ENCODE data around the gene PRKAA2.

Gene PRKAA2

DNA sequence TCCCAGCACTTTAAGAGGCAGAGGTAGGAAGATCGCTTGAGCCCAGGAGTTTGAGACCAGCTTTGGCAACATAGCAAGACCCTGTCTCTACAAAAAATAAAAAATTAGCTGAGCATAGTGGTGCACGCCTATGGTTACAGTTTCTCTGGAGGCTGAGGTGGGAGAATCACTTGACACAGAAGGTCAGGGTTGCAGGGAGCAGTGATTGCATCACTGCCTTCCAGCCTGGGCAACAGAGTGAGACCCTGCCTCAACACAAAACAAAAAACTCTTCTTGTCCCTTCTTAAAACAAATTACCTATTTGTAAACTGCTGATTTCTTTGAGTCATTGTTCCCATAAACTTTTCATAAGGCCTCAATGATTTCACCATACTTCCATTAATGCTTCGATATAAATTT lies 18.7 kb downstream of the PRKAA2 start:
- TF ChIP-seq, protein P1, sequence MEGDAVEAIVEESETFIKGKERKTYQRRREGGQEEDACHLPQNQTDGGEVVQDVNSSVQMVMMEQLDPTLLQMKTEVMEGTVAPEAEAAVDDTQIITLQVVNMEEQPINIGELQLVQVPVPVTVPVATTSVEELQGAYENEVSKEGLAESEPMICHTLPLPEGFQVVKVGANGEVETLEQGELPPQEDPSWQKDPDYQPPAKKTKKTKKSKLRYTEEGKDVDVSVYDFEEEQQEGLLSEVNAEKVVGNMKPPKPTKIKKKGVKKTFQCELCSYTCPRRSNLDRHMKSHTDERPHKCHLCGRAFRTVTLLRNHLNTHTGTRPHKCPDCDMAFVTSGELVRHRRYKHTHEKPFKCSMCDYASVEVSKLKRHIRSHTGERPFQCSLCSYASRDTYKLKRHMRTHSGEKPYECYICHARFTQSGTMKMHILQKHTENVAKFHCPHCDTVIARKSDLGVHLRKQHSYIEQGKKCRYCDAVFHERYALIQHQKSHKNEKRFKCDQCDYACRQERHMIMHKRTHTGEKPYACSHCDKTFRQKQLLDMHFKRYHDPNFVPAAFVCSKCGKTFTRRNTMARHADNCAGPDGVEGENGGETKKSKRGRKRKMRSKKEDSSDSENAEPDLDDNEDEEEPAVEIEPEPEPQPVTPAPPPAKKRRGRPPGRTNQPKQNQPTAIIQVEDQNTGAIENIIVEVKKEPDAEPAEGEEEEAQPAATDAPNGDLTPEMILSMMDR (IDR thresholded peaks at IDR 0.05): no peak

DNA sequence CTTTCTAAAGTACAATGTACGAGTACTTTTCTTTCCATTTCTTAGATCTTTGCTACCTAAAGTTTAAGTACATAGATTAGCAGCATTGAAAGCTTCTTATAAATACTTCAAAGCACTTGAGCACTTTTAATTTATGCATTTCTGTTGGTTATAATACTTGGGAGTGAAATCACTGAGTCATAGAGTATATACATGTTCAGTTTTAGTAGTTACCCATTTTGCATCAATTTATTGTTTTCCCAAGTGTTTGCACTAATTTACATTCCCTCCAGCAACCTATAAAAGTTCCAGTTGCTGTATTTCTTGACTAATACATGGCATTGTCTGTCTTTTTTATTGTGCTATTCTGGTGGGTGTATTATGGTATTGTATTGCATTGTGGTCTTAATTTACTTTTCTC lies 20.3 kb downstream of the PRKAA2 start:
- TF ChIP-seq, protein P1 (IDR thresholded peaks at IDR 0.05): no peak

DNA sequence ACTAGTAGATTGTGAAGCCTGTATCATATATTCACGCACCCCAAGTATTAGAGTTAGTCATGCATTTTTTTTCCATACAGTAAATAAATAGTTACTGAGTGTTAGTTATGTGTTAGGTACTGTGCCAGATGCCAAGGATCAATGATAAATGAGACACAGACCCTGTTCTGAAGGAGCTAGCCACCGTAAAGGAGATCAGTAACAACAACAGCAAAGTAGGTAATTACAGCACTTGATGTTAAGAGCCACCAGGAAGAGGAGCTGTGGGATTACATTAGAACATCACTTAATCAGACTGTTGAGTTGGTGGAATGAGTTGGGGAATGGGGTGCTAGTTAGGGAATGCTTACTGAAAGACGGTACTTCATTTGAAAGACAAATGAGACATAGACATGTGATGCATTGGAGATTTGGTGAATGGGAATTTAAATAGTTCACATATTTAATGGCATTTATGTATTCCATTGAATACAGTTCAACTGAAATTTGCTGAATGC lies 21.0 kb downstream of the PRKAA2 start:
- TF ChIP-seq, protein P1 (IDR thresholded peaks at IDR 0.05): no peak

DNA sequence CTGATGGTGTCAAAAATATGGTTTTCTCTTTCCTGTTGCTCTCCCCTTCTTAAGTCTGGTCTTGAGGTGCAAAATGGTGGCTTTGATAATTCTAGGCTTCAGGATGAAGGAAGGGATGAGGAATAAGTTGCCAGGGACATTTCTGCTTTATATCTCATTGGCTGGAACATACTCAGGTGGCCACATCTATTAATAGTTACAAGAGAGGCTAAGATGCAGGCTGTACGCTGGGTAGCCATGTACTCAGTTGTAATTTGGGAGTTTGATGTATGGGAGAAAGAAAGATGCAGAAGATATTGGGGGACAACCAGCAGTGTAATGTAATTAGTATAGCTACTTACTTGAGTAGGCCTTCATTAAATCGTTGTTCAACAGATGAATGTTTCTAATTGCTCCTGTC lies 25.2 kb downstream of the PRKAA2 start:
- TF ChIP-seq, protein P1 (IDR thresholded peaks at IDR 0.05): no peak

DNA sequence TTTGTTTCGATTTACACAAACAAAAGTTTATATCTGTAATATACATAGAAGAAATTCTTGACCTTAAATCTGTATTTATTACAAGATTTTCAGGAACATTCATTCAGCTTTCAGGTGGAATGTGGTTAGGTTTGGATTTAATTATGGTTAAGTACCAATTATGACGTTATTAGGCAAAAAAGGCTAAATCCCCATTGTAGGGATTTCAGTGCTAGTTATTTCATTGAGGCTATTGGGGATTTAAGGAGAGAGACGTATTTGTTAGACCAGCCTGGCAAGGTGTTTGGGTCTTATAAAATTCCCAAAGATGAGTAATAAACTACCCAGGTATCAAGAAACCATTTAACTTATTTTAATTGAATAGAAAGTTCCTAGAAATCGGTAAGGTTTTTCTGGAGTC lies 26.0 kb downstream of the PRKAA2 start:
- TF ChIP-seq, protein P1 (IDR thresholded peaks at IDR 0.05): no peak

DNA sequence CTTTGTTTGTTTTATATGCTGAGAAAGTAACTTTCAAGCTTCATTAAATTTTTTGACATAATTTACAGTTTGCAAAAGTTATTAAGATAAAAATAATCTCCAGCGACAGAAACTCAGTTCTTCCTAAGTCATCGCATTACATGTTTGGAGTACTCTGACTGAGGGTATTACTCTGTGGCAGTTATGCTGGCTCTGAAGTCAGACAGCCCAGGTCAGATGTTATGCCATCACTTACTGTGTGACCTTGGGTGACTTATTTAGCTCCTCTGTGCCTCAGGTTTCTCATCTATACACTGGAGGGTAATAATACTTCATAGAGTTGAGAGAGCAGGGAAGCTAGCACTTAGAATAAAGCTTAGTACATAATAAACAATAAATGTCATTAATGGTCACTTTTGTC lies 26.4 kb downstream of the PRKAA2 start:
- TF ChIP-seq, protein P1 (IDR thresholded peaks at IDR 0.05): no peak

DNA sequence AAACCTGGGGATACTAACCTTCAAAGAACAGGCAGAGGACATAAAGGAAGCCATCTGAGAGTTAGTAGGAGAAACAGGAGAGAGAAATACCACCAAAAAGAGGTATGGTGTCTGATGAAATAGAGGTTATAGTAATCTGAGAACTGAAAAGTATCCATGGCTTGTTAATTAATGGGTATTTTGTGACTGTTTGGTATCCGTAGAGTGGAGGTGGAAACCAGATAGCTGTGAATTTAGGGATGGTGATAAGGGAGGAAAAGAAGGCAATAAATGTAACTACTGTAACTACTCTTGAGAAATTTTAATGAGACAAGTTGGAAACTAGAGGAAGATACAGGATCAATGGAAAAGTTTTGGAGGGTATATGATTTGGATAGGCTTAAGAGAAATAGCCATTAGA lies 27.5 kb downstream of the PRKAA2 start:
- TF ChIP-seq, protein P1 (IDR thresholded peaks at IDR 0.05): no peak

DNA sequence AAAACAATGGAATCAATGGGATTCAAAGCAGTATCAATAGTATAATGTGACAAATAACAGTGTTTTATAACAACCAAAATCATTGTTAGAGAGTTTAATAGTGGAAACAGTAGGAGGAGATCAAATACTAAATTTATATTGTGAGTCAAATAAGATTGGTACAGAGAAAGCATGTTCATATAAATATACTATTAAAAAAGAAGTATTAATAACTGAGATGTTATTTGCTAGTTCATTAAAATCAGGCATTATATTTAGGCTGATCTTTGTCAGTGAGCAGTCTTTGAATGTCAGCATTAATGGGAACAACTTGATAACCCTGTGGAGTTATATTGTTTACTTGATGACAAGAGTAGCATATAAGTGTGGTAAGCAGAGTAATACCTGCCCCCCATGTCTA lies 30.6 kb downstream of the PRKAA2 start:
- TF ChIP-seq, protein P1 (IDR thresholded peaks at IDR 0.05): no peak
